ENCODE results near the gene TMUB1.

DNA sequence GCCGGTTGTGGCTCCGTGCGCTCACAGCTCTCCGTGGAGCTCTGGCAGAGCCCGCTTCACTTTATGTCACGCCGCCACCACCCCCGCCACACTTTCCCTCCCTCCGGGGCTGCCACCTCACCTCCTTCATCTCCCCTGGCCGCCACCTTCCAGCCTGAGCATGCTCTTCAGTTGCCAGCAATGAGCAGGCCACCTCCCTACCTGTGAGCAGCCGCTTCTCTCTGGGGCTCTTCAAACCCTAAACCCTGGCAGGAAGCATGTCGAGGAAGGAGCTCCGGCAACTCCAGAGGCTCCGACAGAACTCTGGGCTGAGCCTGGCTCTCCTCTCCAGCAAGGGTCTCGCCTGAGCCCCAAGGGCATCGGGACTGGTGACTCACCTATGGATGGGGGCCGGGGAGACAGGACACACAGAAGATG is 47.5 kb upstream of the TMUB1 start:
- no peak for TF ChIP-seq POLR2A (IDR thresholded peaks at IDR 0.05)
- TF ChIP-seq, protein P1, sequence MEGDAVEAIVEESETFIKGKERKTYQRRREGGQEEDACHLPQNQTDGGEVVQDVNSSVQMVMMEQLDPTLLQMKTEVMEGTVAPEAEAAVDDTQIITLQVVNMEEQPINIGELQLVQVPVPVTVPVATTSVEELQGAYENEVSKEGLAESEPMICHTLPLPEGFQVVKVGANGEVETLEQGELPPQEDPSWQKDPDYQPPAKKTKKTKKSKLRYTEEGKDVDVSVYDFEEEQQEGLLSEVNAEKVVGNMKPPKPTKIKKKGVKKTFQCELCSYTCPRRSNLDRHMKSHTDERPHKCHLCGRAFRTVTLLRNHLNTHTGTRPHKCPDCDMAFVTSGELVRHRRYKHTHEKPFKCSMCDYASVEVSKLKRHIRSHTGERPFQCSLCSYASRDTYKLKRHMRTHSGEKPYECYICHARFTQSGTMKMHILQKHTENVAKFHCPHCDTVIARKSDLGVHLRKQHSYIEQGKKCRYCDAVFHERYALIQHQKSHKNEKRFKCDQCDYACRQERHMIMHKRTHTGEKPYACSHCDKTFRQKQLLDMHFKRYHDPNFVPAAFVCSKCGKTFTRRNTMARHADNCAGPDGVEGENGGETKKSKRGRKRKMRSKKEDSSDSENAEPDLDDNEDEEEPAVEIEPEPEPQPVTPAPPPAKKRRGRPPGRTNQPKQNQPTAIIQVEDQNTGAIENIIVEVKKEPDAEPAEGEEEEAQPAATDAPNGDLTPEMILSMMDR (IDR thresholded peaks at IDR 0.05): no peak

All from heart left ventricle (tissue), 13 donors.